ENCODE results near the gene LAMC1. TPM values are rescaled to one million over a fixed set of nuclear protein-coding genes. Genes with fewer than 3 reads are reported as not detected.

The LAMC1 gene
- total RNA-seq, 1 experiment from 2014 or later, result 190 TPM

GRCh38 chr1:183105449-183105848 lies 82.2 kb downstream of the LAMC1 start:
- DNase-seq (ENCODE audit: low spot score), result no peak

DNA sequence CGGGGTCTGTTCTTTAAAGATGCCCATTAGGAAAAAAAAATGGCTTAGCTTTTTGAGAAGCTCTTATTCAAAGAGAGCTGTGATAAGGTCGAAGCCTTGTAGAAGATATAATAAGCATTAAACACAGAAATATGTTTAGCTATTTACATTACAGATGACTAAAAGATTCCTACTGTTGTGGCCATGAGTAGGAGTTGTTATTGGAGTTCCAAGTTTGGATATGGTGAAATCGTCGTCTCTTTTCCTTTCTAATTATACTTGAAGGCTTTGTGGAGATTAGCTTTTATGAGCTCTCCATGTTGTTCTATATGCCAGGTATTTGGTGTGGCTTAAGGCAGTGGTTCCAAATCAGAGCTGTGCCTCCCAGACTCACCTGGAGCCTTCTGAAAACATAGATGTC lies 82.9 kb downstream of the LAMC1 start:
- DNase-seq (ENCODE audit: low spot score), result no peak

DNA sequence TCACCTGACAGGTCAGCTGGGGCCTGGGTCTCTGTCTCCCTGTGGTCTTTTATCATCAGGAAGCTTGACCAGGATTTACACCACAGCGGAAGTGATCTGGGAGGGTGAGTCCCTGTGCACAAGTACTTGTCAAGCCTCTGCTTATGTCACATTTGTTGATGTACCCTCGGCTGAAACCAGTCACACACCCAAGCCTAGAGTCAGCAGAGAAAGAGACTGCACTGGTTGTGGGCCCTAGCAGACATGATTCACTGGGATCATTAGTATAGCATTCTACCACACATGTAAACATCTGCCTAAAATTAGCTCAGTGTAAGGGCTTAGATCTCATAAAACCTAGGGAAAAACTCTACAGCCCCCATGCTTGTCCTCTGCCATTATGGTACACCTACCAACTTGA lies 83.5 kb downstream of the LAMC1 start:
- DNase-seq (ENCODE audit: low spot score), result no peak

DNA sequence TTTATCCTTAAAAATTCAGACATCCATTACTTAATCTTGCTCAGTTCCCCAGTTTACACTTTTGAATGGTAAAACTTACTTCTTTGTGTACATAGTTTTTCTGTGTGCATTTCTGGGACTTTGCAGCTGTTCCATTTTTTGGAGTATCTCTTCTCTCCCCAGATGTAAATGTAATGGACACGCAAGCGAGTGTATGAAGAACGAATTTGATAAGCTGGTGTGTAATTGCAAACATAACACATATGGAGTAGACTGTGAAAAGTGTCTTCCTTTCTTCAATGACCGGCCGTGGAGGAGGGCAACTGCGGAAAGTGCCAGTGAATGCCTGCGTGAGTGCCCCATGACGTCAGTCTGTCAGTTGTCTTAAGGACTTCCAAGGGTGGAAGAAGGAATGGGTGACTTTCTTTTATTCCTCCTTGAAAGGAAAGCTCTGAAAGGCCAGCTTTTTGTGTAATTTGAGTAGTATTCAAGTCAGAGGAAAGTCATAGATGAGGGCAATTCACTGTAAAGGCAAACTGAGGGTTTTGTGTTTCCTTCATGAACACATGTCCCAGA lies 87.2 kb downstream of the LAMC1 start:
- DNase-seq (ENCODE audit: low spot score), result no peak

DNA sequence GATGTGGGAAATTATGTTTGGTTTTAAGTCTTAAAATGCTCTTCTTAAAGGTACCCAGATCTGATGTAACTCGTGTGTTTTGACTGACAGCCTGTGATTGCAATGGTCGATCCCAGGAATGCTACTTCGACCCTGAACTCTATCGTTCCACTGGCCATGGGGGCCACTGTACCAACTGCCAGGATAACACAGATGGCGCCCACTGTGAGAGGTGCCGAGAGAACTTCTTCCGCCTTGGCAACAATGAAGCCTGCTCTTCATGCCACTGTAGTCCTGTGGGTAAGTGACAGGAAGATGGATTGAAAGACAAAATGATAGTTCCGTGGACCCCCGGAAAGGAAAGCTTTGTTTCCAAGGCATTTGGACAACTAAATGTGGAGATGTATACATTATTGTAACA lies 91.2 kb downstream of the LAMC1 start:
- DNase-seq (ENCODE audit: low spot score), result no peak

GRCh38 chr1:183116416-183116815 lies 93.2 kb downstream of the LAMC1 start:
- DNase-seq (ENCODE audit: low spot score), result no peak

- no peak for DNase-seq (ENCODE audit: low spot score)
Measured at GRCh38 chr1:183121609-183122008, 98.4 kb downstream of the LAMC1 start.

- peak; percentile 29 for DNase-seq (ENCODE audit: low spot score)
Measured at GRCh38 chr1:183124259-183124658, 101.0 kb downstream of the LAMC1 start.

DNA sequence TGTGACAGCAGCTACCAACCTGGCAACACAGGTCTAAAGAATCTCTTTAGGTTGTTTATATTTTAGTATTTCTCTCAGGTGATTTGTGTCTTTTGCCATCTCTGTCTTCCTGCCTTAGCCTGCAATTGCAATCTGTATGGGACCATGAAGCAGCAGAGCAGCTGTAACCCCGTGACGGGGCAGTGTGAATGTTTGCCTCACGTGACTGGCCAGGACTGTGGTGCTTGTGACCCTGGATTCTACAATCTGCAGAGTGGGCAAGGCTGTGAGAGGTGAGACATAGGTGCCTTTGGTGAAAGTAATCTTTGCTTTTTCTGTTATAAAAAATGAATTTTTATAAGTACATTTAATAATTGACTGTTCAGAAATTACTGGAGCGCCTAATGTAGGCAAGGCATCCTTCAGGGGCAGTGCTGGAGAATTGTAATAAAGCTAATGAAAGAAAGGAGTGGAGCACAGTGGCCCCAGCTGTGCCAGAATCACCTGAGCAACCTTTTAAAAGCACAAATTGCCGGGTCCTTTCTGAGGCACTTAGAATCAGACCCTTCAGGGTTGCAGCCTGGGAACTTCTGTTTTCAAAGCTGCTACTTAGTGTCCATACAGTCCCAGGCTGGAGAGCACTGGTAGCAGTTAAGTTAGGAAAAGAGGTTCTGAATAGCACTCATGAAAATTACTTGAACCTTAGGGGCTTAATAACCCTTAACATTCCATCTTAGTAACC lies 102.2 kb downstream of the LAMC1 start:
- no peak for DNase-seq (ENCODE audit: low spot score)

DNA sequence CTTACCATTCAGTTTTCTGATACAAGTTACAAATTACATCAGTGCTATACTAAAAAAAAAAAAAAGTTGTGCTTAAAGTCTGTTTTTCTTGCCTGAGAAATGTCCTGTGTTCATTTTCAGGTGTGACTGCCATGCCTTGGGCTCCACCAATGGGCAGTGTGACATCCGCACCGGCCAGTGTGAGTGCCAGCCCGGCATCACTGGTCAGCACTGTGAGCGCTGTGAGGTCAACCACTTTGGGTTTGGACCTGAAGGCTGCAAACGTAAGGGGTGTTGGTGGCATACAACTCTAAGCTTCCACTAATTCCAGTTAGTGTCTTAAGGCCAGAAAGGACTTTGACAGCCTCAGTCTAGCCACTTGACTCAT lies 102.8 kb downstream of the LAMC1 start:
- no peak for DNase-seq (ENCODE audit: low spot score)

- DNase-seq (ENCODE audit: low spot score), result no peak
Measured at GRCh38 chr1:183126528-183126927, 103.3 kb downstream of the LAMC1 start.

- DNase-seq (ENCODE audit: low spot score), result no peak
Measured at GRCh38 chr1:183129921-183130690, 106.9 kb downstream of the LAMC1 start.

DNA sequence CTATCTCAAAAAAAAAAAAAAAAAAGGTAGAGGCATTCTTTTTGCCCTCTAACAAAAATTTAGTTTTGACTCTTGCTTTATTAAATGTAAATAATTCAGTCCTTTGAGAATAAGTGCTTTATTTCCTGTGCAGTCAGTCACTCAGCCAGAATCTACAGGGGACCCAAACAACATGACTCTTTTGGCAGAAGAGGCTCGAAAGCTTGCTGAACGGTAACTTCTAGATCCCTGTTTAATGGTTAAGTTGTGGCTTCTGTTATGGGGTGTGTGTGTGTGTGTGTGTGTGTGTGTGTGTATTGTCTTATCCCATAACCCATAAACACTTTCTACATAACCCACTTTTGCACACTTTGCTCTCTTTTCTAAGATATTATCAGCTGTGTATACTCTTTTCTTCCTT lies 107.9 kb downstream of the LAMC1 start:
- DNase-seq (ENCODE audit: low spot score), result no peak

DNA sequence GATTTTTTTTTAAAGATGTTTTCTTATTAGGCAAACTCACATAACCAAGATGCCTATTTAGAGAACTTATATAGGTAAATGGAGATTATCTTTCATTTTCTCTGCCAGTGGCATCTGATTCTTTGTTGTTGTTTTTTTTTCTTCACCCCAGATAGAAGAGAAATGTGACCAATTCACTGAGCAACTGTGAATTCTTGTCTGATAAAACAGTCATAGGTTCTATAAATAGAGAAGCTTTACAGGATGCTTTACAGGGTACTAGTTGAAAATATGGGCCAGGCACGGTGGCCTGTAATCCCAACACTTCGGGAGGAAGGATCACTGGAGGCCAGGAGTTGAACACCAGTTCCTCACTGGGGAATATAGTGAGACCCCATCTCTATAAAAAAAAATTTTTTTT lies 112.1 kb downstream of the LAMC1 start:
- no peak for DNase-seq (ENCODE audit: low spot score)

- DNase-seq (ENCODE audit: low spot score), result no peak
Measured at GRCh38 chr1:183137782-183138181, 114.6 kb downstream of the LAMC1 start.

DNA sequence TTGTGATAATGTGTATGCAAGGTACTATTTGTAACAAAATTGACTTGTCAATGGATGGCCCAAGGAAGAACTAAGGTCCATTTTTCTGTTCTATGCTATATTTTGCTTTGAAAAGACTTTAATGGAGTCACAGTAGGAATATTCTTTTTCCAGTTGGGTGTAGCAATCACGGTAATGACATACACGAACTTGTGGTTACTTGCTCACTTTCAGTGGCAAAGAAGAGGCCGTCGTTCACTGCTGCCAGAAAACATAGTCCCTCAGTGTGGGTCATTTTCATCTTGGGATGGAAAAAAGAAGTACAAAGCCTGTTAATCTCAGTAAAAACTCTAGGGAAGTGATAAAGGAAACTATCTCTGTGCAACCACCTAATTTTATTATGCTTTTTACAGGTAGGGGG lies 115.1 kb downstream of the LAMC1 start:
- no peak for DNase-seq (ENCODE audit: low spot score)

DNA sequence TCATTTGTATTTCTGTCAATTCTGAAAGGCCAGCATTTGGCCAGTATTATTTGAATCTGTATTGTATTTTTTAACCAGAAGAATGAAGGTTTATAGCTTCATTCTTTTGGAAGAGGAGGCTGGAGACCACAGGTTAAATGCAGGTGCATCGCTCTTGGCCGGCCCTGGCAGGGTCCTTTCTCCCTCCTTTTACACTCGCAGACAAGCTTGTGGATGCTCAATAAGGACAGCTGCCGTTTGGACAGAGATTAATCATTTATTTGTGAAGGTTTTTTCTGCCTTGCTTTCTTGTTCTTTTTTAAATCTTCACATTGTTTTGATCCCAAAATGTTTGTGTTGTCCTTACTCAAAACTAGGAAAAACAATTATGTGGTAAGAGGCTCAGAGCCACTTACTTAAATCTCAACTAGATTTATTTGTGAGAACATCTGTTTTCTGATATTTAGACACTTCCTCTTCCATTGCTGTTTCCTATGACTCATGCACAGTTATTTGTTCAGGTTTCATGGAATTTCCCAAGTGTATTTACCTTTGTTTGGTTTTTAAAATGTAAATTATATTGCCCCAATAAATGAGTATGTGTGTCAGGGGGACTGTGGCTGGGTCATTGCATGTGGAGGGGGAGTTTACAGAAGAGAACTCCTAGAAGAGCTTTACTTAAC lies 116.2 kb downstream of the LAMC1 start:
- peak; percentile 77 for DNase-seq (ENCODE audit: low spot score)

DNA sequence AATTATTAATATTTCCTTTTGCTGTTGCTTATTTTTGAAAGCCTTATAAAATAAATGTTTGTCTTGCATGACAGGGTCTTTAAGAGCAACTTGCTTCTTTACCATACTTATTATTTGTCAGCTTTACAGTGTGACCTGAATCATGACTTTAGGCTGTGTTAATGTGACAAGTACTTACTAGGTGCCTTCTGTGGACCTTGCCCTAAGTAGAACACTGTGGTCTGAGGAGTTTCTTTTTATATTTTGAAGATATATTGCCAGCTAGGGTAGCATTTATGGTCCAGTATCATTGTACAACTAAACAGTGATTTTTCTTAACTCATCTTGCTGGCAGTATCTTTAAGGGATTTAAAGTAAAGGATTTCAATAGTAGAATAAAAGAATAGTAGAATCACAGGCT lies 117.4 kb downstream of the LAMC1 start:
- DNase-seq (ENCODE audit: low spot score), result no peak

DNA sequence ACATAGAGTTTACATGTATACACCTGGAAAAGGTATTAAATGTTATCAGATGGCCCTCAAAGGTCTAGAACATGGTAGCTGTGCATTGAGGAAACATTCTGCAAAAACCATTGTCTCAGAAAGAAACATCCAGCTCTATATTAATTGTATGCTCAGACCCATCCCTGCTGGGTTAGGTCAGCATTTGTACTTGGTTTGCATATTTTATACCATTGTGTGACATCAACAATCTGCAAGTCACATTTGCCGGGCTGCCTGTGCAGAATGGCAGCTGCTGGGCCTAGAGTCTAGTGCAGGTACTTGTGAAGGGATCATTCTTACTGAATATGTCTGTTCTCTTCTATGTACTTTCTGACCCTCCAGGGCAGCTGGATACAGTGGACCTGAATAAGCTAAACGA lies 119.0 kb downstream of the LAMC1 start:
- no peak for DNase-seq (ENCODE audit: low spot score)

DNA sequence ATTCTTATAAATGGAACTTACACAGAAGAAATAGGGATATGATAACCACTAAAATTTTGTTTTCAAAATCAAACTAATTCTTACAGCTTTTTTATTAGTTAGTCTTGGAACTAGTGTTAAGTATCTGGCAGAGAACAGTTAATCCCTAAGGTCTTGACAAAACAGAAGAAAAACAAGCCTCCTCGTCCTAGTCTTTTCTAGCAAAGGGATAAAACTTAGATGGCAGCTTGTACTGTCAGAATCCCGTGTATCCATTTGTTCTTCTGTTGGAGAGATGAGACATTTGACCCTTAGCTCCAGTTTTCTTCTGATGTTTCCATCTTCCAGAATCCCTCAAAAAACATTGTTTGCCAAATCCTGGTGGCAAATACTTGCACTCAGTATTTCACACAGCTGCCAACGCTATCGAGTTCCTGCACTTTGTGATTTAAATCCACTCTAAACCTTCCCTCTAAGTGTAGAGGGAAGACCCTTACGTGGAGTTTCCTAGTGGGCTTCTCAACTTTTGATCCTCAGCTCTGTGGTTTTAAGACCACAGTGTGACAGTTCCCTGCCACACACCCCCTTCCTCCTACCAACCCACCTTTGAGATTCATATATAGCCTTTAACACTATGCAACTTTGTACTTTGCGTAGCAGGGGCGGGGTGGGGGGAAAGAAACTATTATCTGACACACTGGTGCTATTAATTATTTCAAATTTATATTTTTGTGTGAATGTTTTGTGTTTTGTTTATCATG lies 120.5 kb downstream of the LAMC1 start:
- no peak for DNase-seq (ENCODE audit: low spot score)

- DNase-seq (ENCODE audit: low spot score), result no peak
Measured at GRCh38 chr1:183144752-183145151, 121.5 kb downstream of the LAMC1 start.

GRCh38 chr1:183147735-183148134 lies 124.5 kb downstream of the LAMC1 start:
- DNase-seq (ENCODE audit: low spot score), result no peak
